Amygdala (tissue), 56 donors: ENCODE data around the gene STRN.

Experiments used
- DNase-seq, 56 donors: peaks; one replicate each; lab custom pipeline; 2025; lab: John Stamatoyannopoulos, UW

STRN gene

DNA sequence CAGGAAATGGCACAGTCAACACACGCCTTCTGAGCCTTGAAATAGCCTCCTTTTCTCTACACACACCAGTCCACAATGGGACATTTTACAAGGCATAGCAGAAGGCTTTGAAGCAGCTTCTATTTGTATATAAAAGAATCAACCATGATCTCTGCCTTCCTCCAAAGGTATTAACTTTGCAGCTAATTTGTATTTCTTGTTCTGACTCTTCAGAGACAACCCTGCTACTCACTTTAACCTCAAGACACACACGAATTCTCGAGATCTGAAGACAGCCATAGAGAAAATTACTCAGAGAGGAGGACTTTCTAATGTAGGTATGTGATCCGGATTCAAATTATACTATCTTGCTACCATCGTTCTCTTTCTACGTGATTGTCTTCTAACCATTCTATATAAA lies 165.2 kb downstream of the STRN start:
- DNase-seq, result no peak

DNA sequence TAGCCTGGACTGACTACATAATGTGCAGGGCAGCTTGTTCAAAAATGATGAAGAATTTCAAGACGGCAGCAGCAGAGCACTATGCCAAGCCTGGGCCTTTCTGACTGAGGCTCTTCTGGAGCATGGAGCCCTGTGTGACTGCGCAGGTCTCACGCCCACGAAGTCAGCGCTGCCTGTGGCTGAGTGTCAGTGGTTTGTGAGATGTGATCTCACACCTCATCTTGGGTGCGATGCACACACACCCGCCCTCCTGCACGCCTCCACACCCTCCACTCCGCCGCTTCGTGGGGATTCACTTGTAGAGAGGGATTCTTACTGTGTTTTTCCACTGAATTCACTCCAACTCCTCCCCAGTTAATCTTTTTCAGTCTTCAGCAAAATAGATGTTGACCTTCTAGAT lies 166.0 kb downstream of the STRN start:
- DNase-seq, result peak in 26 of 56 donors; percentile 1 to 76 (median 27)

DNA sequence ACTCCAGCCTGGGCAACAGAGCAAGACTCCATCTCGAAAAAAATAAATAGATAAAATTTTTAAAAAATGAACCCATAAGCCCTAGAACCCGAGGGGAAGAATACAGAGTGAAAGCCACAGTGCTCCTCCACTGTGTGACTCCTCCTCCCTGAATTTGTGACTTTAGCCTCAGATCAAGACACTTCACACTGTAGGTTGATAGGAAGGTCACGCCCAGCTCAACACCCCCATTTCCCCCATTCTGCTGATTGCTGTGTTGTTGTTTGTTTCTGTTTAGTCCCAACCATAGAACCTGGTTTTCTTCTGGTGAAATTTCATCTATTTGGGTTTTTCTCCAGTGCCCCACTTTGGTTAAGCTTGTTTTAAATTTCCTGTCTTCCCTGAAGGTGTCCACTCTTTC lies 167.6 kb downstream of the STRN start:
- no peak for DNase-seq

DNA sequence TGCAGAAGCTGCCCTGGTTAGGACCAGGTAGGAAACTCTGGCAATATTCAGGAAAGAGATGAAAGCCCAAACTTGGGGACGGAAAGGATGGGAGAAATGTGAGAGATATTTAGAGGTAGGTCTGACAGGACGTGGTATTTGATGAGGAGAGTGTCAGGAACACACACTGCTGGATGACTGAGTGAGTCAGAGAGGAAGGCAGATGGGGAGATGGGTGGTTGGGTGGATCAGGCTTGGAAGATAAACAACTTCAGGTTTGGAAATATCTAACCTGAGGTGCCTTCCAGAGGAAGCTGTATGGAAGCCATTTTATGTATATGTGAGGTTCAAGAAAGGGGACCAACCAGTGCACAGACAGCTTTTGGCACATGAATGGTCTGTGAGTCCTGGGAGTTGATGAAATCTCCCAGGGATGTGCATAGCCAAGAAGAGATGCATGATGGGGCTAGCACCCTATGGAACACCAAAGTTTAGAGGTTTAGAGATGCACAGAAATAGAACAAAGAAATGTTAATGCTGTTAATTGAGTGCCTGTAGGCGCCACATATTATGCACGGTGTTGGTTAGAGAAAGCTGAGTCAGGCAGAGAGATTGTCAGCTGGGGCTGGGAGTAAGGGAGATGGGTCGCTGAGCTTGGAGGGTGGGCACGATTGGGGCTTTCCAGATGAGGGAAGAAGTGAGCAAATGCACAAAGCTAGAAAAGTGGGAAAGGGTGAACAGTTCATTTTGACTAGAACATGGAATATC lies 168.8 kb downstream of the STRN start:
- peak in 3 of 56 donors; percentile 13 to 34 (median 16) for DNase-seq
